ENCODE measurements around the gene A2M. TPM values are rescaled to one million over a fixed set of nuclear protein-coding genes. Genes with fewer than 3 reads are reported as not detected.
"Not testable (repeated sequence)": the region's sequence is repeated elsewhere in the genome, so short reads cannot be mapped to it uniquely, and the experiment has no call there.

The A2M gene
- total and polyA plus RNA-seq, 12 donors = 141 to 897 (median 335) TPM

DNA sequence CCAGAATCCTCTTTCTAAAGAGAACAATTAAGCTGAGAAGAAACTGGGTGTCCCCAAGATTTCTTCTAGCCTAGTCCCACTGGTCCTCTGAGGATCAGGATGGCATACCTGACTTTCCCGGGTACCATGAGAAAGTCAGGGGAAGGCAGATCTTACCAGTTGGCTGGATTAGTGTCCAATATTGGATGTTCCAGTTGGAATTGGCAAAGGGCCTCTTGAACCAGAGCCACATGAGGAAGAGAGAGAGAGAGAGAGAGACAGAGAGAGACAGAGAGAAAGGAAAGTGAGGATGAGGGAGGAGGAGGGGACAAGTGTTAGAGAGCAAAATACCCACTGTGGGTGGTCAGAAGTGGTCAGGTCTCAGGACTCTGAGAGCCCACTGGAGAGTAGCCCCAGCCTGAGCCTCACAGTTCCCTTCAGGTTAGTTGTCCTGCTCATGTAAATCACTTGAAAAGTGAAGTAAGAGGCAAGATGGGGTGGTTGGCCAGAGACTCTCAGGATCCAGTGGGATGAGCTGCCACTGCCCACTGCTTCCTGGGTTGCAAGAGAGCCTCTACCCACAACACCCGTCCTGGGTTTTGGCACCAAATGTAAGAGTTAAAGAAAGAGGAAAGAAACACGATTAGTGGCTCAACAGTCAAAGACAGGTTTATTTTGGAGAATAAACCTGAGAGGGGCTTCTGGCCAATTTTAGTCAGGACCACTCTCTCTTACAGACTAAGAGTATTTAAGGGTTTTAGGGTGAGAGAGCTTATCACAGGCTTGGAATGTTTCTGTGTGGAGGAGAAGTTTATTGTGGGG lies 28.4 kb upstream of the A2M start:
- no peaks in the 10 kb centered on the region for H3K27me3 ChIP-seq
- intact Hi-C loops (cut with DNase I) = no loop called here
- no peak overlapping the region for H3K4me3 ChIP-seq
- H3K36me3 ChIP-seq (replicated peaks in 1 of 2) = no peaks in the 10 kb centered on the region
- WGBS, 4 donors = 82 to 88% (median 87%) methylated on average over 3 of the region's 3 CpGs
- TF ChIP-seq POLR2A (IDR thresholded peaks at IDR 0.05) (no peak), CTCF (IDR thresholded peaks at IDR 0.05) (no peak)
- H3K4me1 ChIP-seq (replicated peaks in 1 of 2) = no peaks in the 10 kb centered on the region
- no peak for DNase-seq
- no peak overlapping the region for H3K27ac ChIP-seq
- H3K9me3 ChIP-seq (replicated peaks in 1 of 3) = peaks cover 0 to 8% (median 7%) of the 10 kb centered on the region in 3 donors

DNA sequence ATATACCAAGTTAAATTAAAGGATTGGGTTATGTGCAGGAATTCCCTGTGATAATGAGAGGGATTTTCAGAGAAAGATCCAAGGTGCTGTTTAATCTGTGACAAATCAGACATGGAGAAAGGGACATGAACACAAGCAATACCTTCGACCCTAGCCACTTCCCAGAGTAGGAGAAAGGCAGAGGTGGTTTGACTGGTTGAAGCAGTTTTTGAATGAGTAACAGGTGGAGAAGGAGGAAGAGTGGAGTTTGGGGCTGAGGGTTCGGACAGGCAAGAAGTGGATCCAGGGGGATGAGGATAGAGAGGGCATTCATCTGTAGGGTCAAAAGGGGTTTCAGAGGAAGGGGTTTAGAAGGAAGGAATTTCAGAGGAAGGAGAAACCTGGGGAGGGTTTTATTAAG lies 27.4 kb upstream of the A2M start:
- Histone ChIP-seq H3K9me3 (replicated peaks in 1 of 3) (peaks cover 0 to 8% (median 7%) of the 10 kb centered on the region in 3 donors), H3K27ac (no peak overlapping the region), H3K4me1 (replicated peaks in 1 of 2) (no peaks in the 10 kb centered on the region), H3K4me3 (no peak overlapping the region), H3K36me3 (replicated peaks in 1 of 2) (no peaks in the 10 kb centered on the region), H3K27me3 (no peaks in the 10 kb centered on the region)
- intact Hi-C loops (cut with DNase I) = no loop called here
- no peak for DNase-seq
- WGBS, 4 donors = 69 to 85% (median 78%) methylated on average over 2 of the region's 2 CpGs
- TF ChIP-seq CTCF (IDR thresholded peaks at IDR 0.05) = no peak
- no peak for TF ChIP-seq POLR2A (IDR thresholded peaks at IDR 0.05)

DNA sequence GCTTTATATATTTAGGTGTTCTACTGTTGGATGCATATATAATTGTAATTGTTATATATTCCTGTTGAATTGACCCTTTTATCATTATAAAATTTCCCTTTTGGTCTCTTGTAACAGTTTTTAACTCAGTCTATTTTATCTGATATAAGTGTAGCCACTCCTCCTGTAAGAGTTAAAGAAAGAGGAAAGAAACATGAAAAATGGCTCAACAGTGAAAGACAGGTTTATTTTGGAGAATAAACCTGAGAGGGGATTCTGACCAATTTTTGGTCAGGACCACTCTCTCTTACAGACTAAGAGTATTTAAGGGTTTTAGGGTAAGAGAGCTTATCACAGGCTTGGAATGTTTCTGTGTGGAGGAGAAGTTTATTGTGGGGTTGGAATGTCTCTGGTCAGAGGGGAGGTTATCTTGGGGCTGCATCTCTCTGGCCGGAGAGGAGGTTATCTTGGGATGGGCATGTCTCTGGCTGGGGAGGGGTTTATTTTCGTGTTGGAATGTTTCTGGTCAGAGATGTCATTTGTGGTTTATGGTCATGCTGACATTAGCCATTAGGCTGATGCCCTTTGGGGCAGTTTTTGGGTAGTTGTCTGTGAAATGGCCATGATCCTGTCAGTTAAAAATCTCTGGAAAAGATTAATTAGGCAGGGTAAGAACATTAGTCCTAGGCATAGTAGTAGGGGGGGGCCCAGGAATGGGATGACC lies 24.0 kb upstream of the A2M start:
- H3K36me3 ChIP-seq (replicated peaks in 1 of 2); H3K27ac ChIP-seq; H3K4me1 ChIP-seq (replicated peaks in 1 of 2); H3K27me3 ChIP-seq; DNase-seq; intact Hi-C loops (cut with DNase I); H3K4me3 ChIP-seq; H3K9me3 ChIP-seq (replicated peaks in 1 of 3): not testable (repeated sequence)
- WGBS, 4 donors = 23 to 51% (median 42%) methylated on average over 2 of the region's 2 CpGs

GRCh38 chr12:9135903-9136310 lies 20.2 kb upstream of the A2M start:
- TF ChIP-seq CTCF (IDR thresholded peaks at IDR 0.05) = no peak
- no peak for TF ChIP-seq POLR2A (IDR thresholded peaks at IDR 0.05)
- H3K4me1 ChIP-seq (replicated peaks in 1 of 2) = no peaks in the 10 kb centered on the region
- intact Hi-C loops (cut with DNase I) = no loop called here
- 78 to 85% (median 84%) methylated on average over 5 of the region's 5 CpGs for WGBS, 4 donors
- H3K27ac ChIP-seq = no peak overlapping the region
- no peaks in the 10 kb centered on the region for H3K36me3 ChIP-seq (replicated peaks in 1 of 2)
- H3K9me3 ChIP-seq (replicated peaks in 1 of 3) = no peaks in the 10 kb centered on the region
- DNase-seq = no peak
- no peak overlapping the region for H3K4me3 ChIP-seq
- no peaks in the 10 kb centered on the region for H3K27me3 ChIP-seq

Data from adrenal gland (tissue), 12 donors.